K562 (cell line): ENCODE data around the gene SLC35E2B. TPM values are rescaled to one million over a fixed set of nuclear protein-coding genes. Genes with fewer than 3 reads are reported as not detected.

Experiments used
- ATAC-seq: fragments of 200-7000 bp; cut with Tn5 transposase; 3 replicates; pipeline ENCODE4 v1.9.1; 2020; ENCODE audit warnings: moderate library complexity
- BruUV-seq: library from RNA; stranded (reverse); fragments of 400-500 nt; replicated peaks from 2 replicates; lab custom pipeline; 2021; lab: Mats Ljungman, UMichigan
- CTCF ChIA-PET: fragments of 300-600 bp; formaldehyde crosslinking; extraction: SDS; loops from one replicate; lab custom pipeline; 2021; ENCODE audit warnings: low intra/inter-chr PET ratio; lab: Yijun Ruan, JAX
- POLR2A ChIA-PET: fragments of 300-600, 350-650 bp; sonication (Branson Sonifier 250); formaldehyde crosslinking; extraction: SDS; loops from one replicate; lab custom pipeline; 2021; ENCODE audit warnings: antibody characterized with exemption, inconsistent platforms; lab: Yijun Ruan, JAX
- DNase-seq, 4 experiments: peaks; one replicate each; pipeline versions ENCODE4 v3.0.0 to v3.0.0-alpha.2; 2011 to 2018; ENCODE audit warnings: low spot score in 3 of 4, mixed read lengths in 3 of 4; ENCODE audit errors: extremely low read depth in 1 of 4
- FAIRE-seq: peaks from 2 replicates; lab custom pipeline; 2011; peaks lifted over from hg19 to GRCh38; lab: Jason Lieb, UNC
- H2AFZ ChIP-seq: 2 replicates; pipeline ENCODE4 v1.6.0; 2011; ENCODE audit warnings: low read depth, low read length, control low read depth, inconsistent platforms
- H3K27ac ChIP-seq: fragments of 200-600 bp; 3 replicates; pipeline ENCODE4 v1.8.0; 2011; ENCODE audit warnings: low read depth, mild to moderate bottlenecking, control low read depth, inconsistent platforms, low read length, moderate library complexity, mixed read lengths; ENCODE audit errors: extremely low read depth
- H3K27me3 ChIP-seq, 2 experiments: fragments of 300-600 bp in 1 of 2; 2 replicates in 1 of 2; 3 replicates in 1 of 2; pipeline versions ENCODE4 v1.6.0 to v1.8.0; 2011; ENCODE audit warnings: inconsistent platforms in 2 of 2, low read length in 2 of 2, mild to moderate bottlenecking in 1 of 2, mixed read lengths in 1 of 2, moderate library complexity in 1 of 2; ENCODE audit not compliant: control insufficient read depth in 2 of 2, insufficient read depth in 2 of 2
- H3K36me3 ChIP-seq: fragments of 300-600 bp; 3 replicates; pipeline ENCODE4 v1.8.0; 2011; ENCODE audit warnings: mild to moderate bottlenecking, low read length, inconsistent platforms; ENCODE audit not compliant: control insufficient read depth, insufficient read depth
- H3K4me1 ChIP-seq, 2 experiments: fragments of 200-600 bp in 1 of 2; replicated peaks in 1 of 2; 2 replicates in 1 of 2; 3 replicates in 1 of 2; pipeline versions ENCODE4 v1.5.1 to v1.8.0; 2011; ENCODE audit warnings: inconsistent platforms in 2 of 2, low read length in 2 of 2, mild to moderate bottlenecking in 1 of 2, mixed read lengths in 1 of 2, moderate library complexity in 1 of 2; ENCODE audit not compliant: control insufficient read depth in 2 of 2, insufficient read depth in 2 of 2
- H3K4me2 ChIP-seq: 2 replicates; pipeline ENCODE4 v1.6.1; 2011; ENCODE audit warnings: low read length, control low read depth, inconsistent platforms, mixed read lengths; ENCODE audit not compliant: insufficient read depth
- H3K4me3 ChIP-seq: fragments of 200-600 bp; sonication (generic), shearing (Covaris generic); 2 replicates; pipeline ENCODE4 v1.5.1; 2016; ENCODE audit warnings: control low read depth, inconsistent platforms
- H3K79me2 ChIP-seq: fragments of 200-600 bp; 3 replicates; pipeline ENCODE4 v1.8.0; 2011; ENCODE audit warnings: low read length, inconsistent platforms; ENCODE audit not compliant: control insufficient read depth, insufficient read depth
- H3K9ac ChIP-seq, 2 experiments: 2 replicates each; pipeline versions ENCODE4 v1.6.0 to v1.6.1; 2011; ENCODE audit warnings: low read depth in 2 of 2, low read length in 2 of 2, control low read depth in 1 of 2, inconsistent platforms in 1 of 2, mild to moderate bottlenecking in 1 of 2, mixed read lengths in 1 of 2; ENCODE audit not compliant: insufficient read depth in 1 of 2
- H3K9me1 ChIP-seq: one replicate; pipeline ENCODE4 v1.6.0; 2011; ENCODE audit warnings: inconsistent platforms, mild to moderate bottlenecking, low read length, moderate library complexity; ENCODE audit not compliant: control insufficient read depth, insufficient read depth
- H3K9me3 ChIP-seq: replicated peaks from 2 replicates; pipeline ENCODE4 v1.5.1; 2011; ENCODE audit warnings: low read depth, low read length, inconsistent platforms; ENCODE audit not compliant: control insufficient read depth, insufficient read depth
- H4K20me1 ChIP-seq: replicated peaks from 2 replicates; pipeline ENCODE4 v1.6.1; 2011; ENCODE audit warnings: low read length, inconsistent platforms, mixed read lengths; ENCODE audit not compliant: control insufficient read depth, insufficient read depth
- CREB3 ChIP-seq: fragments of 450-650 bp; conservative IDR thresholded peaks from 2 replicates; pipeline ENCODE4 v1.6.1; 2016; ENCODE audit warnings: missing genetic modification characterization, low read depth, mild to moderate bottlenecking, missing compliant biosample characterization, moderate library complexity
- E4F1 ChIP-seq: fragments of 250-450 bp; sonication (Bioruptor Pico); IDR thresholded peaks from 2 replicates; pipeline ENCODE4 v1.5.0; 2021; ENCODE audit warnings: mild to moderate bottlenecking, borderline replicate concordance
- FOSL1 ChIP-seq: fragments of 200-800 bp; sonication (Bioruptor generic); conservative IDR thresholded peaks from 2 replicates; pipeline ENCODE4 v1.6.1; 2016; ENCODE audit warnings: missing genetic modification characterization, missing compliant biosample characterization
- GTF2B ChIP-seq: IDR thresholded peaks from 2 replicates; pipeline ENCODE4 v1.6.1; 2011; ENCODE audit not compliant: insufficient read length; ENCODE audit errors: extremely low read depth
- HMG20B ChIP-seq: fragments of 250-450 bp; sonication (Bioruptor Pico); IDR thresholded peaks from 2 replicates; pipeline ENCODE4 v1.5.0; 2021; ENCODE audit warnings: mild to moderate bottlenecking
- MYNN ChIP-seq, 2 experiments: sonication (generic); formaldehyde crosslinking in 1 of 2; IDR thresholded peaks; 2 replicates each; pipeline versions ENCODE4 v1.5.0 to v1.6.1; 2016 to 2020; ENCODE audit warnings: antibody characterized with exemption in 1 of 2, missing genetic modification reagents in 1 of 2
- POLR2G ChIP-seq: fragments of 200-400 bp; formaldehyde crosslinking; IDR thresholded peaks from 2 replicates; pipeline ENCODE4 v1.6.1; 2017; ENCODE audit warnings: low read depth, mild to moderate bottlenecking, antibody characterized with exemption, low read length, moderate library complexity
- RBFOX2 ChIP-seq: fragments of 200-400 bp; formaldehyde crosslinking; IDR thresholded peaks from 2 replicates; pipeline ENCODE4 v1.6.1; 2017; ENCODE audit warnings: low read depth, mild to moderate bottlenecking, low read length, moderate library complexity
- RBM22 ChIP-seq: fragments of 200-400 bp; formaldehyde crosslinking; IDR thresholded peaks from 2 replicates; pipeline ENCODE4 v1.6.1; 2018; ENCODE audit warnings: low read length, low read depth; ENCODE audit not compliant: poor library complexity, severe bottlenecking
- STAT5B ChIP-seq: fragments of 250-450 bp; sonication (Bioruptor Pico); IDR thresholded peaks from 2 replicates; pipeline ENCODE4 v1.8.0; 2021; ENCODE audit warnings: mild to moderate bottlenecking, inconsistent platforms
- THRAP3 ChIP-seq: fragments of 450-650 bp; IDR thresholded peaks from 2 replicates; pipeline ENCODE4 v1.6.1; 2016; ENCODE audit warnings: mild to moderate bottlenecking, inconsistent platforms, borderline replicate concordance
- USF2 ChIP-seq: sonication (generic); formaldehyde crosslinking; IDR thresholded peaks from 2 replicates; pipeline ENCODE4 v1.5.0; 2020; ENCODE audit warnings: missing genetic modification reagents
- ZC3H8 ChIP-seq: fragments of 450-650 bp; IDR thresholded peaks from 2 replicates; pipeline ENCODE4 v1.6.1; 2017
- ZFP1 ChIP-seq: fragments of 450-650 bp; formaldehyde crosslinking; IDR thresholded peaks from 2 replicates; pipeline ENCODE4 v1.4.0; 2020; ENCODE audit warnings: mild to moderate bottlenecking, mixed read lengths
- WGBS: fragments of 100-300 bp; shearing (Covaris generic); methylation state at CpG from one replicate; pipeline ENCODE4 v1.1.6; 2016; ENCODE audit warnings: low coverage, mixed read lengths; ENCODE audit not compliant: insufficient coverage; ENCODE audit errors: missing lambda C conversion rate; 5-methylcytosine and 5-hydroxymethylcytosine counted together
- in situ Hi-C: fragments of 300-500 bp; cut with MboI; formaldehyde crosslinking; loops from 4 replicates; pipeline ENCODE4 v1.15.0; 2018; ENCODE audit warnings: inconsistent platforms, mixed read lengths
- intact Hi-C: fragments of 100-400 bp; cut with micrococcal nuclease; formaldehyde crosslinking; loops from 2 replicates; pipeline ENCODE4 v1.14.2; 2022
- polyA plus RNA-seq, 8 experiments: library from polyadenylated mRNA; depleted of rRNA in 4 of 8; stranded (reverse) in 5 of 8; unstranded in 3 of 8; fragments of >200 nt; fragmentation: Nextera tagmentation in 2 of 8; fragmentation: Illumina TruSeq in 1 of 8; extraction: Ambion mirVana in 2 of 8; extraction: Trizol in 1 of 8; gene quantifications; 2 replicates each; pipeline versions ENCODE4 v1.2.1 to v1.2.3, GENCODE V29; 2011 to 2014; ENCODE audit warnings: inconsistent platforms in 1 of 8, missing spikeins in 1 of 8
- total RNA-seq, 7 experiments: library from RNA; depleted of rRNA in 6 of 7; stranded (reverse); fragments of >200 nt in 6 of 7; fragmentation: Illumina TruSeq in 2 of 7; extraction: Trizol in 2 of 7; gene quantifications; 2 replicates each; pipeline versions ENCODE4 v1.2.1 to v1.2.3, GENCODE V29; 2011 to 2021; ENCODE audit warnings: low replicate concordance in 1 of 7

The SLC35E2B gene
- total and polyA plus RNA-seq, 9 of the 15 experiments (the other 6 are each of a cell fraction or from before 2014, with no cell fraction given), result 4.7 to 44.6 (median 20.7) TPM

- DNase-seq (peak in 2 of 4 experiments; percentile 13), ATAC-seq (no peak), FAIRE-seq (no peak)
- Histone ChIP-seq H2AFZ (no peak overlapping the region), H3K27me3 (no peaks in the 10 kb centered on the region), H3K4me3 (no peak overlapping the region), H3K9me3 (peaks cover 4% of the 10 kb centered on the region), H3K9ac (peak overlapping the region in 1 of 2 experiments; percentile 27; a peak in 1 of 4 replicates), H3K79me2 (peaks cover 40% of the 10 kb centered on the region), H3K27ac (no peak overlapping the region), H3K4me2 (no peak overlapping the region), H4K20me1 (0 out of 2 replicates have a peak, but pooled peaks cover 2% of the 10 kb centered on the region), H3K4me1 (peaks cover 3 to 41% of the 10 kb centered on the region in 2 experiments; a peak in 4 of 5 replicates), H3K36me3 (no peaks in the 10 kb centered on the region), H3K9me1 (peaks cover 5% of the 10 kb centered on the region)
- in situ Hi-C loops, result no loop called here
- POLR2A ChIA-PET, result interaction anchor here (0.9 to 1.0 kb wide), 2 partner anchors 11 to 14 kb away, joined by 3 read pairs; no protein-coding TSS in a partner anchor
- intact Hi-C loops, result no loop called here
- 86% methylated on average over 24 of the region's 26 CpGs for WGBS
- CTCF ChIA-PET, result interaction anchor here (0.7 kb wide), 1 partner anchor 64 kb away, joined by 3 read pairs; no protein-coding TSS in a partner anchor
- BruUV-seq, result no TSS peak
- TF ChIP-seq USF2 (CRISPR knock-in tag) (no peak), POLR2G (0 out of 2 replicates have a peak, but pooled peaks have one; percentile 27), THRAP3 (no peak), RBM22 (no peak), RBFOX2 (0 out of 2 replicates have a peak, but pooled peaks have one; percentile 1), GTF2B (no peak), ZC3H8 (no peak), MYNN (IDR thresholded peaks at IDR 0.05) (no peak), MYNN (CRISPR knock-in tag; IDR thresholded peaks at IDR 0.05) (no peak), CREB3 (tag) (no peak), STAT5B (CRISPR knock-in tag) (no peak), E4F1 (CRISPR knock-in tag) (no peak), FOSL1 (tag) (no peak), HMG20B (CRISPR knock-in tag) (no peak), ZFP1 (CRISPR knock-in tag) (no peak)
These were observed 9.3 kb downstream of the SLC35E2B start for GRCh38 chr1:1683104-1683905.
